Upper lobe of left lung (tissue), 4 donors: Measurements from ENCODE around the gene PAQR7.

Source experiments
- CTCF ChIP-seq, 6 experiments: fragments of 450-650 bp in 4 of 6; fragments of 200-600 bp in 2 of 6; sonication (generic) in 2 of 6; IDR thresholded peaks; one replicate each; pipeline ENCODE4 v1.5.1; 2016 to 2019; ENCODE audit warnings: antibody characterized with exemption in 6 of 6
- POLR2A ChIP-seq, 4 donors: fragments of 450-650 bp; IDR thresholded peaks; one replicate each; pipeline ENCODE4 v1.5.1; 2016 to 2017; ENCODE audit warnings: antibody characterized with exemption in 4 of 4, mild to moderate bottlenecking in 2 of 4

- TF ChIP-seq POLR2A (IDR thresholded peaks at IDR 0.05) (no peak), CTCF (IDR thresholded peaks at IDR 0.05) (no peak)
Observed at GRCh38 chr1:25896266-25896665, 20.8 kb upstream of the PAQR7 start.
